Testis (tissue), 2 donors: ENCODE results near the gene CDH20.

Experiments
- CTCF ChIP-seq, 3 experiments: fragments of 450-650 bp in 2 of 3; fragments of 200-600 bp in 1 of 3; sonication (generic) in 1 of 3; IDR thresholded peaks; one replicate each; pipeline ENCODE4 v1.5.1; 2016 to 2019; ENCODE audit warnings: antibody characterized with exemption in 3 of 3, mild to moderate bottlenecking in 2 of 3, moderate library complexity in 1 of 3
- POLR2A ChIP-seq: fragments of 450-650 bp; IDR thresholded peaks from one replicate; pipeline ENCODE4 v1.6.1; 2017; ENCODE audit warnings: antibody characterized with exemption, mild to moderate bottlenecking, moderate library complexity

- TF ChIP-seq CTCF (IDR thresholded peaks at IDR 0.05) (no peak), POLR2A (no peak)
Measured at GRCh38 chr18:61459896-61460648, 126.8 kb downstream of the CDH20 start.
